ENCODE results near the gene SYTL1.

DNA sequence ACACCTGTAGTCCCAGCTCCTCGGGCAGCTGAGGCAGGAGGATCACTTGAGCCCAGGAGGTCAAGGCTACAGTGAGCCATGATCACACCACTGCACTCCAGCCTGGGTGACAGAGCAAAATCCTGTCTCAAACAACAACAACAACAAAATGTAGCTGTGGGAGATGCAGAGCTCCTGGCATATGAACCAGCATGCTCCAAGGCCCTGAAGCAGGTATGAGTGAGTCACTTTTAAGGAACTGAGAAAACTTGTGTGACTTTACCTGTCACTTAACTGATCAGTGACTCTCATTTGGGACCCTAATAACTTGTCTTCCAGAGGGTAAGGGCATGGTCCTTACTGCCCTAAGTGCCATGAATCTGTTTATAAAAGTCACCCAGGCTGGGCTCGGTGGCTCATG is 39.2 kb upstream of the SYTL1 start:
- TF ChIP-seq, protein P1, sequence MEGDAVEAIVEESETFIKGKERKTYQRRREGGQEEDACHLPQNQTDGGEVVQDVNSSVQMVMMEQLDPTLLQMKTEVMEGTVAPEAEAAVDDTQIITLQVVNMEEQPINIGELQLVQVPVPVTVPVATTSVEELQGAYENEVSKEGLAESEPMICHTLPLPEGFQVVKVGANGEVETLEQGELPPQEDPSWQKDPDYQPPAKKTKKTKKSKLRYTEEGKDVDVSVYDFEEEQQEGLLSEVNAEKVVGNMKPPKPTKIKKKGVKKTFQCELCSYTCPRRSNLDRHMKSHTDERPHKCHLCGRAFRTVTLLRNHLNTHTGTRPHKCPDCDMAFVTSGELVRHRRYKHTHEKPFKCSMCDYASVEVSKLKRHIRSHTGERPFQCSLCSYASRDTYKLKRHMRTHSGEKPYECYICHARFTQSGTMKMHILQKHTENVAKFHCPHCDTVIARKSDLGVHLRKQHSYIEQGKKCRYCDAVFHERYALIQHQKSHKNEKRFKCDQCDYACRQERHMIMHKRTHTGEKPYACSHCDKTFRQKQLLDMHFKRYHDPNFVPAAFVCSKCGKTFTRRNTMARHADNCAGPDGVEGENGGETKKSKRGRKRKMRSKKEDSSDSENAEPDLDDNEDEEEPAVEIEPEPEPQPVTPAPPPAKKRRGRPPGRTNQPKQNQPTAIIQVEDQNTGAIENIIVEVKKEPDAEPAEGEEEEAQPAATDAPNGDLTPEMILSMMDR (IDR thresholded peaks at IDR 0.05; ENCODE audit: borderline replicate concordance, extremely low read depth, low read length, poor library complexity, severe bottlenecking), result no peak
- no peak for TF ChIP-seq EZH2 (IDR thresholded peaks at IDR 0.05; ENCODE audit: borderline replicate concordance, low read depth, low read length, severe bottlenecking)
